Keratinocyte (primary cell): ENCODE results near the gene MUC3A.

Source experiments
- EZH2 ChIP-seq: IDR thresholded peaks from one replicate; pipeline ENCODE4 v1.6.1; 2012; ENCODE audit warnings: inconsistent platforms, mild to moderate bottlenecking, low read length, moderate library complexity
- TF ChIP-seq, protein P1 (sequence below), 3 experiments: IDR thresholded peaks in 1 of 3; conservative IDR thresholded peaks in 1 of 3; optimal IDR thresholded peaks in 1 of 3; 2 replicates in 2 of 3; 3 replicates in 1 of 3; pipeline versions ENCODE3 to v1.5.1; 2011; ENCODE audit warnings: low read length in 3 of 3, mild to moderate bottlenecking in 3 of 3, moderate library complexity in 2 of 3, control low read depth in 1 of 3, inconsistent platforms in 1 of 3; ENCODE audit not compliant: insufficient read depth in 2 of 3; ENCODE audit errors: extremely low read depth in 1 of 3

DNA sequence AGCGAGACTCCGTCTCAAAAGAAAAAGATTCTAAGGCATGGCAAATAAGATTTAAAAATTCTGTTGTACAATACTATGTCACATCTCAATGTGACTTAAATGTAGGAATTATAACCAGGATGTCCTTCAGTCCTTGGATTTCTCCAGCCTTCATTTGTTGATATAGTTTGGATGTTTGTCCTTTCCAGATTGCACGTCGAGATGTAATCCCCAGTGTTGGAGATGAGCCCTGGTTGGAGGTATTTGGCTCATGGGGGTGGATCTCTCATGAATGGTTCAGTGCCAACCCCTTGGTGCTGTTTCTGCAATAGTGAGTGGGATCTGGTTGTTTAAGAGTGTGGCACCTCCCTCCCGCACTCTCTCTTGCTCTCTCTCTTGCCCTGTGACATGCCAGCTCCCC is 40.8 kb upstream of the MUC3A start:
- TF ChIP-seq, protein P1, sequence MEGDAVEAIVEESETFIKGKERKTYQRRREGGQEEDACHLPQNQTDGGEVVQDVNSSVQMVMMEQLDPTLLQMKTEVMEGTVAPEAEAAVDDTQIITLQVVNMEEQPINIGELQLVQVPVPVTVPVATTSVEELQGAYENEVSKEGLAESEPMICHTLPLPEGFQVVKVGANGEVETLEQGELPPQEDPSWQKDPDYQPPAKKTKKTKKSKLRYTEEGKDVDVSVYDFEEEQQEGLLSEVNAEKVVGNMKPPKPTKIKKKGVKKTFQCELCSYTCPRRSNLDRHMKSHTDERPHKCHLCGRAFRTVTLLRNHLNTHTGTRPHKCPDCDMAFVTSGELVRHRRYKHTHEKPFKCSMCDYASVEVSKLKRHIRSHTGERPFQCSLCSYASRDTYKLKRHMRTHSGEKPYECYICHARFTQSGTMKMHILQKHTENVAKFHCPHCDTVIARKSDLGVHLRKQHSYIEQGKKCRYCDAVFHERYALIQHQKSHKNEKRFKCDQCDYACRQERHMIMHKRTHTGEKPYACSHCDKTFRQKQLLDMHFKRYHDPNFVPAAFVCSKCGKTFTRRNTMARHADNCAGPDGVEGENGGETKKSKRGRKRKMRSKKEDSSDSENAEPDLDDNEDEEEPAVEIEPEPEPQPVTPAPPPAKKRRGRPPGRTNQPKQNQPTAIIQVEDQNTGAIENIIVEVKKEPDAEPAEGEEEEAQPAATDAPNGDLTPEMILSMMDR (optimal IDR thresholded peaks at IDR 0.05 in 1 of 3, IDR thresholded peaks at IDR 0.05 in 1 of 3, conservative IDR thresholded peaks at IDR 0.05 in 1 of 3; ENCODE audit: extremely low read depth in 1 of 3, insufficient read depth in 2 of 3, low read length in 3 of 3), result no peak
- no peak for TF ChIP-seq EZH2
